Chondrocyte (in vitro differentiated cells): ENCODE measurements around the gene CRHBP. TPM values are rescaled to one million over a fixed set of nuclear protein-coding genes. Genes with fewer than 3 reads are reported as not detected.
"Not testable (repeated sequence)": the region's sequence is repeated elsewhere in the genome, so short reads cannot be mapped to it uniquely, and the experiment has no call there.

Experiments used
- DNase-seq: peaks from one replicate; pipeline ENCODE4 v3.0.0; 2021; ENCODE audit warnings: mixed read lengths, low spot score
- H3K27ac Mint-ChIP-seq: one replicate; pipeline ENCODE4 v1.8.0; 2021; ENCODE audit warnings: mild to moderate bottlenecking, moderate library complexity, mixed read lengths; ENCODE audit not compliant: unreplicated experiment
- H3K27me3 Mint-ChIP-seq: 2 replicates; pipeline ENCODE4 v1.8.0; 2021; ENCODE audit warnings: low read depth, mixed read lengths
- H3K36me3 Mint-ChIP-seq: 2 replicates; pipeline ENCODE4 v1.8.0; 2021; ENCODE audit warnings: low read depth, mixed read lengths
- H3K4me1 Mint-ChIP-seq: 2 replicates; pipeline ENCODE4 v1.8.0; 2021; ENCODE audit warnings: low read depth, mild to moderate bottlenecking, mixed read lengths
- H3K4me3 Mint-ChIP-seq: one replicate; pipeline ENCODE4 v1.8.0; 2021; ENCODE audit warnings: mild to moderate bottlenecking, moderate library complexity, mixed read lengths; ENCODE audit not compliant: unreplicated experiment
- H3K9me3 Mint-ChIP-seq: 2 replicates; pipeline ENCODE4 v1.8.0; 2021; ENCODE audit warnings: low read depth, mixed read lengths
- total RNA-seq: library from RNA; stranded (reverse); gene quantifications from 3 replicates; pipeline ENCODE4 v1.2.1, GENCODE V29; 2021
- TF ChIP-seq, protein P1 (sequence below): fragments of 200-600 bp; sonication (generic); IDR thresholded peaks from 2 replicates; pipeline ENCODE4 v1.5.0; 2021; ENCODE audit warnings: antibody characterized with exemption, mild to moderate bottlenecking, moderate library complexity

The CRHBP gene
- total RNA-seq, 1 donor from 2014 or later: 0.40 TPM

DNA sequence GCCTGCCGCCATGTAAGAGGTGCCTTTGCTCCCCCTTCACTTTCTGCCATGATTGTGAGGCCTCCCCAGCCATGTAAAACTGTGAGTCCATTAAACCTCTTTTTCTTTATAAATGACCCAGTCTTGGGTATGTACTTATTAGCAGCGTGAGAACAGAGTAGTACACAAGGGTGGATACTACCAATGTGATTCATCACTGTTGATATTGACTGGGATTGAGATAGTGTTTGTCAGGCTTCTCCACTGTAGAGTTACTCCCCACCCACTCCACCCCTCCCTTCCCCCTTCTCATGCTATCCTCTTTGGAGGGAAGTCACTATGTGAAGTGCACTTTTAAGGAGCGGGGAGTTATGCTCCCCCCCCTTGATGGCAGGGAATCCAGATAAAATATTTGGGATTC lies 11.4 kb upstream of the CRHBP start:
- H3K4me1 Mint-ChIP-seq: peaks cover 30% of the 10 kb centered on the region
- TF ChIP-seq, protein P1, sequence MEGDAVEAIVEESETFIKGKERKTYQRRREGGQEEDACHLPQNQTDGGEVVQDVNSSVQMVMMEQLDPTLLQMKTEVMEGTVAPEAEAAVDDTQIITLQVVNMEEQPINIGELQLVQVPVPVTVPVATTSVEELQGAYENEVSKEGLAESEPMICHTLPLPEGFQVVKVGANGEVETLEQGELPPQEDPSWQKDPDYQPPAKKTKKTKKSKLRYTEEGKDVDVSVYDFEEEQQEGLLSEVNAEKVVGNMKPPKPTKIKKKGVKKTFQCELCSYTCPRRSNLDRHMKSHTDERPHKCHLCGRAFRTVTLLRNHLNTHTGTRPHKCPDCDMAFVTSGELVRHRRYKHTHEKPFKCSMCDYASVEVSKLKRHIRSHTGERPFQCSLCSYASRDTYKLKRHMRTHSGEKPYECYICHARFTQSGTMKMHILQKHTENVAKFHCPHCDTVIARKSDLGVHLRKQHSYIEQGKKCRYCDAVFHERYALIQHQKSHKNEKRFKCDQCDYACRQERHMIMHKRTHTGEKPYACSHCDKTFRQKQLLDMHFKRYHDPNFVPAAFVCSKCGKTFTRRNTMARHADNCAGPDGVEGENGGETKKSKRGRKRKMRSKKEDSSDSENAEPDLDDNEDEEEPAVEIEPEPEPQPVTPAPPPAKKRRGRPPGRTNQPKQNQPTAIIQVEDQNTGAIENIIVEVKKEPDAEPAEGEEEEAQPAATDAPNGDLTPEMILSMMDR: no peak
- no peak overlapping the region for H3K4me3 Mint-ChIP-seq
- H3K27me3 Mint-ChIP-seq: no peaks in the 10 kb centered on the region
- DNase-seq: no peak
- H3K36me3 Mint-ChIP-seq: no peaks in the 10 kb centered on the region
- H3K27ac Mint-ChIP-seq: no peak overlapping the region
- no peaks in the 10 kb centered on the region for H3K9me3 Mint-ChIP-seq

DNA sequence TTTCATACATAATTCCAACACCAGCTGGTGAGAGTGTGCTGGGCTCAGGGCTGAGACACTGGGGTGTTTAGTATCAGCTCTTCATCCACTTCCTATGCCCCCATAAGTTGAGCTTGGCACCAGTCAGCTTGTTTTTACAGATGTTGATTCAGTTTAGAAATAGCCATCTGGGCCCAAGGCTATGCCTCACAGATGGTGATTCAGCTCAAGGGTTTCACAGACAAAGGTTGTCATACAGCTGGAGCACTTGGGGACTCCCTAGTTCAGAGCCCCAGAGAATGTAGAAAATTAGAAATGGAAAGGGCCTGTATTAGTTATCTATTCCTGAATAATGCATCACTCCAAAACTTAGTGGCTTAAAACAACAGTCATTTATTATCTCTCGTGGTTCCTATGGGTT lies 10.3 kb upstream of the CRHBP start:
- Mint-ChIP-seq H3K4me1 (peaks cover 30% of the 10 kb centered on the region), H3K9me3 (no peaks in the 10 kb centered on the region), H3K4me3 (no peak overlapping the region), H3K27ac (no peak overlapping the region), H3K36me3 (no peaks in the 10 kb centered on the region), H3K27me3 (no peaks in the 10 kb centered on the region)
- no peak for DNase-seq
- TF ChIP-seq, protein P1: no peak

DNA sequence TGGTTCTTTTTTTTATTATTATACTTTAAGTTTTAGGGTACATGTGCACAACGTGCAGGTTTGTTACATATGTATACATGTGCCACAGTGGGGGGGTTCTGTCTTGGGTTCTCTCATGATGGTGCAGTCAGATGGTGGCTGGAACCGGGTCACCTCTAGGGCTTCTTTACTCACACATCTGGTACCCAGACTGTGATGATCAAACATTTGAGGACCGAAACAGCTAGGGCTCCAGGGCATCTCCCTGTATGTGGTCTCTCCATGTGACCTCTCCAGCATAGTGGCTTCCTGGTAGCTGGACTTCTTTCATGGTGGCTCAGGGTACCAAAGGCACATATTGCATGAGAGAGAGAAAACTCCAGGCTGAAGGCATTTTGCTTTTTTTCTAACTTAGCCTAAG lies 9.8 kb upstream of the CRHBP start:
- peaks cover 27% of the 10 kb centered on the region for H3K4me1 Mint-ChIP-seq
- no peaks in the 10 kb centered on the region for H3K36me3 Mint-ChIP-seq
- H3K4me3 Mint-ChIP-seq: no peak overlapping the region
- DNase-seq: no peak
- H3K9me3 Mint-ChIP-seq: no peaks in the 10 kb centered on the region
- H3K27me3 Mint-ChIP-seq: no peaks in the 10 kb centered on the region
- H3K27ac Mint-ChIP-seq: no peak overlapping the region
- TF ChIP-seq, protein P1: no peak

DNA sequence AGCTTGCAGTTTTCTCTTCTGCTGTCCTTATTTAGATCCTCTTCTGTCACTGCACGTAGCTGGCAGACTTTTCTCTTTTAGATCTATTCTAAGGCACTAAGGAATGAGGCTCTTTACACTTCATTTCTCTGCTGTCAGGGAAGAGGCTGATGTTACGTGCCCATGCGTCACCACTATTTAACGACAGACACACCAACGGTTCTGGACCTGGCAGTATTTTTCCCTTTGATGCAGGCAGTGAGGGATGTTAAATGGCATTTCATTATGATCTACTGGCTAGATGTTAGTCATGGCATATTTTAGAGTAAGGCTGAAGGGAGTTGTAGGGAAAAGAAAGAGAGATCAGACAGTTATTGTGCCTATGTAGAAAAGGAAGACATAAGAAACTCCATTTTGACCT lies 8.2 kb upstream of the CRHBP start:
- Mint-ChIP-seq H3K4me1 (peaks cover 27% of the 10 kb centered on the region), H3K9me3 (no peaks in the 10 kb centered on the region), H3K4me3 (no peak overlapping the region), H3K36me3 (no peaks in the 10 kb centered on the region), H3K27me3 (no peaks in the 10 kb centered on the region), H3K27ac (no peak overlapping the region)
- DNase-seq: no peak
- TF ChIP-seq, protein P1: no peak

DNA sequence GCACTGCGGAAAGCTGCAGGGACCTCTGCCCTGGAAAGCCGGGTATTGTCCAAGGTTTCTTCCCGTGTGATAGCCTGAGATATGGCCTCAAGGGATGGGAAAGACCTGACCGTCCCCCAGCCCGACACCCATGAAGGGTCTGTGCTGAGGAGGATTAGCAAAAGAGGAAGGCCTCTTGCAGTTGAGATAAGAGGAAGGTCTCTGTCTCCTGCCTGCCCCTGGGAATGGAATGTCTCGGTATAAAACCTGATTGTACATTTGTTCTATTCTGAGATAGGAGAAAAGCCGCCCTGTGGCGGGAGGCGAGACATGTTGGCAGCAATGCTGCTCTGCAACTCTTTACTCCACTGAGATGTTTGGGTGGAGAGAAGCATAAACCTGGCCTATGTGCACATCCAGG lies 7.6 kb upstream of the CRHBP start:
- H3K4me3 Mint-ChIP-seq, H3K27ac Mint-ChIP-seq, H3K36me3 Mint-ChIP-seq, DNase-seq, H3K27me3 Mint-ChIP-seq, H3K9me3 Mint-ChIP-seq: not testable (repeated sequence)
- H3K4me1 Mint-ChIP-seq: peaks cover 27% of the 10 kb centered on the region

DNA sequence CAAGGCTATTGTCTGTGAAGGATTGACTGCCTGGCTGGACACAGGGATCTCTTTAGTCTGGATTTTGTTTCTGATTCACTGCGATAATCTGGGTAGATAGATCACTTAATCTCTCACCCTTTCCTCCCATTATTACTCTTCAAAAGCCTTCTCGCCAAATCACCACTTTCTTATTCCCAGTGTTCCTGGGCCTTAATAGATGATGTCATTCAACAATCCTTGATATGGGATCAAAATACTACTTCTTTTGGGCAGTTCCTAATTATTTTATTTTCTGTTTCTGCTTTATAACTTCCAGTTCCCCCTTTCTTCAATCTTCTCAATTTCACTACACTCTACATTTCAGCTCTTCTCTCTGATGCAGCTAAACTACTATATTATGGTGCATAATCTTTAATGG lies 6.8 kb upstream of the CRHBP start:
- no peak overlapping the region for H3K4me3 Mint-ChIP-seq

More for the DNA sequence above, 6.8 kb upstream of the CRHBP start:
- TF ChIP-seq, protein P1: no peak
- Mint-ChIP-seq H3K27me3 (no peaks in the 10 kb centered on the region), H3K9me3 (no peaks in the 10 kb centered on the region), H3K27ac (no peak overlapping the region), H3K4me1 (peaks cover 26% of the 10 kb centered on the region), H3K36me3 (no peaks in the 10 kb centered on the region)
- DNase-seq: no peak
